Activated CD4-positive, alpha-beta T cell treated with anti-CD3 and anti-CD28 coated beads for 24 hours (primary cell): Measurements from ENCODE around the gene TUBB4B.
A peak's percentile ranks its signal among the peaks of the same experiment; 100 is the strongest.
"Not testable (repeated sequence)": the region's sequence is repeated elsewhere in the genome, so short reads cannot be mapped to it uniquely, and the experiment has no call there.

Experiments
- DNase-seq, 2 donors: peaks; one replicate each; pipeline ENCODE4 v3.0.0-alpha.2; 2020; ENCODE audit warnings: low read depth in 2 of 2

The TUBB4B gene

DNA sequence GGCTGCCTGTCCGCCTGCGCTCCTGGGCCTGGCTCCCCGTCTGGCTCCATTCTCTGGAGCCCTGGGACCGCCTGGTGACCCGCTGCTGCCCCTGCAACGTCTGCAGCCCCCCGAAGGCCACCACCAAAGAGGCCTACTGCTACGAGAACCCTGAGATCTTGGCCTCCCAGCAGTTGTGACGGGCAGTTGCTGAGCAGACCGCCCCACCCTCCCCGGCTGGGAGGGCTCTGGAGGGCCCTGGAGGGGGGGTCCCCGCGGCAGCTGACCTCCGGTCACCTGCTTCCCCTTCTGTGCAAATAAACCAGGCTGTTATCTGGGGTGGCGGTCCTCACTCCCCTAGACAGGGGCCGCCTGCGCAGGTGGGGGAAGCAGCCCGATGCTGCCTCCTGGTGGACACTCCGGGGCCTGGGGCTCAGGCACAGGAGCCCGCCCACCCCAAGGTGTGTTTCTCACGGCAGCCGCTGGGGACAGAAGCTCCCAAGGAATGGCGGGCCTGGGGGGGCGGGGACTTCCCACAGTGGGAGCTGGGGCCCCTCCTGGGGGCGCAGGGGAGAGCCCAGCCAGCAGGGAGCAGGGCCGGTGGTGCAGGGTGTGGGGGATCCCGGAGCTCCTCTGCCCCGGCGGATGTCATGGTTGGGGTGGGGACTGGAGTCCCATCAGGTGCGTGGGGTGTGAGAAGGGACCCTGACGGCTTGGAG is 4.7 kb upstream of the TUBB4B start:
- peak; percentile 90 to 94 for DNase-seq

DNA sequence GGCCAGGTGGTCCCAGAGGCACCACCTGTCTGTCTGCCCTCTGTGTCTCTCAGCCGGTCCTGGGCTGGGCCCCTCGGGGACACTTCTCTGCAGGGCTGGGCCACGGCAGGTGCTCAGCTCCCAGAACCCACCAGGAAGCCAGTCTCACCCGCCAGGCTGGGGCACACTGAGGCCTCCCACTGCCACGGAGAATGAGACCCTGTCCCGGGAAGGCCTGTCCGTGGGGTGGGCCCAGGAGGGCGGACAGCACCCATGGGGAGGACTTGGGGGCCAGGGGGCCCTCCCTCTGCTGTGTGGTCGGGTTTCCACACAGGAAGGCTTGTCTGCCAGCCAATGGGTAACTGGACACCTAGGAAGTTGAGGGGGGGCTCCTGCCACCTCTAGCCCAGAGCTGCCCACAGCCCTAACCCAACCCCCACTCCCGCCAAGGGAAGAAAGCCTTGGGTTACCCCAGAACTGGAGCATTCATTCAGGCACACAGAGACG is 4.1 kb upstream of the TUBB4B start:
- no peak for DNase-seq

DNA sequence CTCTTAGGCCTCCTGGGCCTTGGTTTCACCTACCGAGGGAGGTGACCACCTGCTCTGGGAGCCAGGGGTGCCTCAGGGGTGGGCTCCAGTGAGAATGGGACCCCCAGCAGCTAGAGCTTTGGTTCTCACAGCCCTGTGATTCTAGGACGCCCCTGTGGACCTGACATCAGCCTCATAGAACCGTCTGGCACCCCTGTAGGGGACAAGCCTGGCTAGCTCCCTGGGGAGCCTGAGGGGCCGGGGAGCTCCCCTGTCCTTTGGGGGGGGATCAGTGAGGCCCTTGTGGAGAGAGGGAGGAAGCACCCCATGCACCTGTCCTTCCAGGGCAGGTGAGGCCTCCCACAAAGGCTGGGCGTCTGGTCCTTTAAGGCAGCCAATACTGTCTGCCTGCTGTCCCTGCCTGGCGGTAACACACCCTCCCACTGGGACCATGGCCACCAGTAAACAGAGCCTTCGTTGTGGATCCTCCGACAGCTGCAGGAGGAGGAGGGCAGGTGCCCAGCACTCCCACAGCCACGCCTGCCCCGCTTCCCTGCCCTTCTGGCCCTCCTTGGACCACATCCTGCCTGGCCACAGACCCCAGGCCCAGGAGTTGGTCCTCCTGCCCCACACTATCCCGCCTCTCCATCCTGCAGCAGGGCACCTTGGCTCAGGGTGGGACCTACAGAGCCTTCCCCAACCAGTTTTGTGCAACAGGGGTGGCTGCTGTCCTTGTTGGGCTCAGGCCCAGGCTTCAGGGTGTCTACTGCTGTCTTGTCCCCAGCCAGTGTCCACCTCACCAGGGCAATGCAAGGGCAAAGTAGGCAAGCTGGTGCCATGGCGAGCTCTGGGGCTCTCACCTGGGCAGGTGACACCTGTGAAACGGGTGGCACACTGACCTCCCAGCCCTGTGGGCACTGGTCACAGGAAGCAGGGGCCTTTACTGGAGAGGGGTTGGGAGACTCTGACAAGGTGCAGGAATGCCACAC is 3.0 kb upstream of the TUBB4B start:
- no peak for DNase-seq

DNA sequence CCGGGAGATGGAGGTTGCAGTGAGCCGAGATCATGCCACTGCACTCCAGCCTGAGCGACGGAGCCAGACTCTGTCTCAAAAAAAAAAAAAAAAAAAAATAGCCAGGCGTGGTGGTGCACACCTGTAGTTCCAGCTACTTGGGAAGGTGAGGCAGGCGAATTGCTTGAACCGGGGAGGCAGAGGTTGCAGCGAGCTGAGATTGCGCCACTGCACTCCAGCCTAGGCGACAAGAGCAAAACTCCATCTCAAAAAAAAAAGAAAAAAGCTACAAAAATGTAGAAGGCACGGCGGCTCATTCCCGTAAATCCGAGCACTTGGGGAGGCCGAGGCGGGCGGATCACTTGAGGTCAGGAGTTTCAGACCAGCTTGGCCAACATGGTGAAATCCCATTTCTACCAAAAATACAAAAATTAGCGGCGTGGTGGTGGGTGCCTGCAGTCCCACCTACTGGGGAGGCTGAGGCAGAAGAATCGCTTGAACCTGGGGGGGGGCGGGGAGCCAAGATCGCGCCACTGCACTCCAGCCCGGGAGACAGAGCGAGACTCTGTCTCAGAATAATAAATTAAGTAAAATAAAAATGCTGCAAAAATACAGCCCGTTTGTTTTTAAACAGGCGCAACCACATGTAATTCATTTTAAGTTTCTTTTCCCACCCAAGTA is 1.4 kb upstream of the TUBB4B start:
- not testable (repeated sequence) for DNase-seq

DNA sequence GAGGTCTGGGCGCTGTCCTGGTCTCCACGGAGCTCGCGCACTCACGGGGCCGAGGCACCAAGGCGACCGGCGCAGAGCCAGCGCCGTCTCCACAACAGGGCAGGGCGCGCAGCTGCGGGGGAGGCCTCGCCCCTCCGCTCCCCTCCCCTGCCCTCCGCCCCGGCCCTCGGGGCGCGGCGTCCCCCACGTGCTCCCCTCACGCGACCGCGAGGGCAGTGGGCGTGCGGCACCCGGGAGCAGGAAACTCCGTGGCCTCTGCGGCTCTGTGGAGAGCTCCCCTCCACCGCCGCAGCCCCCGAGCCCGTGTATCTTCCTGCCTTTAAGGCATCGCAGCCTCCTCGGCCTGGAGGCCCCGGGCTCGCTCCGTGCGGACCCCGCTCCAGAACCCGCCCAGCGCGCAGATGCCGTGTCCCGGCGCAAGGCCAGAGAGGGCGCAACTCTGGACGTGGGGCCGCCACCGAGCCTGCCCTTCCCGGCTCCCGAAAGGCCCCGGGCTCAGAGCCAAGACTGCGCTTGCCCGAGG is 708 bp upstream of the TUBB4B start:
- DNase-seq, result peak; percentile 48 to 49

DNA sequence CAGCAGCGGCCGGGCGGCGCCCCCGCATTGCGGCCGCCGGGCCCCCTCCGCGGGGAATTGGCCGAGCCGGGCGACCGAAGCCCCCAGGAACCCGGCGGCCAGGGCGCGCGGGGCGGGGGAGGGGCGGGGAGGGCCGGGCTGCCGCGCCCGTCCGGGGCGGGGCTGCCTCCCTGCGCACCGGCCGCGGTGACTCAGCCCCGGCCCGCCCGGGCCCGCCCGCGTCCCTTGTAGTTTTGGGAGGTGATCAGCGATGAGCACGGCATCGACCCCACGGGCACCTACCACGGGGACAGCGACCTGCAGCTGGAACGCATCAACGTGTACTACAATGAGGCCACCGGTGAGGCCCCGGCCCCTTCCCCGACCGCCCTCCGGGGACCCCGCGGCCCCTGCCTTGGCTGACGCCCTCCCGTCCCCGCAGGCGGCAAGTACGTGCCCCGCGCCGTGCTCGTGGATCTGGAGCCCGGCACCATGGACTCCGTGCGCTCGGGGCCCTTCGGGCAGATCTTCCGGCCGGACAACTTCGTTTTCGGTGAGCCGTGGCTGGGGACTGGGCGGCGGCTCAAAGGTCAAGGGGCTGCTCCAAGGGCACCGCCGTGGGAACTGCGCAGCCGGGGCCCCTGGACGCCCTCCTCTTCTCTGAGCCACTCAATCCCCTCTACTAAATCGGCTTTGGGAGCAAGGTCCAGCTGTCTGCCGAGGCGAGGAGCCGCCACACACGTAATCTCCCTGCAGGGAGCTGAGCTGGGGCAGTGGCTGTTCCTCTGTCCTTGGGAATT is 592 bp downstream of the TUBB4B start:
- DNase-seq, result peak; percentile 40 to 55

DNA sequence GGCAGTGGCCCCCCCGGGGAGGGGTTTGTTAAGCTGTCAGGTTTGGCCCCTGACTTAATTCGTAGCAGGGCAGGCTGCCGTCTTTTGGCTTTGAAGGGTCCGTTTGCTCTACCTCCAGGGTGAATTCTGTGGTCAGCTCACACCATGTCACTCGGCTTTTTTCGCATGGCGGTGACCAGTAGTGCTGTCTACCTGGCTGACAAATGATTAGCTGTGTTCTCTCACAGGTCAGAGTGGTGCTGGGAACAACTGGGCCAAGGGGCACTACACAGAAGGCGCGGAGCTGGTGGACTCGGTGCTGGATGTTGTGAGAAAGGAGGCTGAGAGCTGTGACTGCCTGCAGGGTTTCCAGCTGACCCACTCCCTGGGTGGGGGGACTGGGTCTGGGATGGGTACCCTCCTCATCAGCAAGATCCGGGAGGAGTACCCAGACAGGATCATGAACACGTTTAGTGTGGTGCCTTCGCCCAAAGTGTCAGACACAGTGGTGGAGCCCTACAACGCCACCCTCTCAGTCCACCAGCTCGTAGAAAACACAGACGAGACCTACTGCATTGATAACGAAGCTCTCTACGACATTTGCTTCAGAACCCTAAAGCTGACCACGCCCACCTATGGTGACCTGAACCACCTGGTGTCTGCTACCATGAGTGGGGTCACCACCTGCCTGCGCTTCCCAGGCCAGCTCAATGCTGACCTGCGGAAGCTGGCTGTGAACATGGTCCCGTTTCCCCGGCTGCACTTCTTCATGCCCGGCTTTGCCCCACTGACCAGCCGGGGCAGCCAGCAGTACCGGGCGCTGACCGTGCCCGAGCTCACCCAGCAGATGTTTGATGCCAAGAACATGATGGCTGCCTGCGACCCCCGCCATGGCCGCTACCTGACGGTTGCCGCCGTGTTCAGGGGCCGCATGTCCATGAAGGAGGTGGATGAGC is 1.4 kb downstream of the TUBB4B start:
- no peak for DNase-seq

DNA sequence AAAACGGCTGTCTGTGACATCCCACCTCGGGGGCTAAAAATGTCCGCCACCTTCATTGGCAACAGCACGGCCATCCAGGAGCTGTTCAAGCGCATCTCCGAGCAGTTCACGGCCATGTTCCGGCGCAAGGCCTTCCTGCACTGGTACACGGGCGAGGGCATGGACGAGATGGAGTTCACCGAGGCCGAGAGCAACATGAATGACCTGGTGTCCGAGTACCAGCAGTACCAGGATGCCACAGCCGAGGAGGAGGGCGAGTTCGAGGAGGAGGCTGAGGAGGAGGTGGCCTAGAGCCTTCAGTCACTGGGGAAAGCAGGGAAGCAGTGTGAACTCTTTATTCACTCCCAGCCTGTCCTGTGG is 2.2 kb downstream of the TUBB4B start:
- DNase-seq, result not testable (repeated sequence)

DNA sequence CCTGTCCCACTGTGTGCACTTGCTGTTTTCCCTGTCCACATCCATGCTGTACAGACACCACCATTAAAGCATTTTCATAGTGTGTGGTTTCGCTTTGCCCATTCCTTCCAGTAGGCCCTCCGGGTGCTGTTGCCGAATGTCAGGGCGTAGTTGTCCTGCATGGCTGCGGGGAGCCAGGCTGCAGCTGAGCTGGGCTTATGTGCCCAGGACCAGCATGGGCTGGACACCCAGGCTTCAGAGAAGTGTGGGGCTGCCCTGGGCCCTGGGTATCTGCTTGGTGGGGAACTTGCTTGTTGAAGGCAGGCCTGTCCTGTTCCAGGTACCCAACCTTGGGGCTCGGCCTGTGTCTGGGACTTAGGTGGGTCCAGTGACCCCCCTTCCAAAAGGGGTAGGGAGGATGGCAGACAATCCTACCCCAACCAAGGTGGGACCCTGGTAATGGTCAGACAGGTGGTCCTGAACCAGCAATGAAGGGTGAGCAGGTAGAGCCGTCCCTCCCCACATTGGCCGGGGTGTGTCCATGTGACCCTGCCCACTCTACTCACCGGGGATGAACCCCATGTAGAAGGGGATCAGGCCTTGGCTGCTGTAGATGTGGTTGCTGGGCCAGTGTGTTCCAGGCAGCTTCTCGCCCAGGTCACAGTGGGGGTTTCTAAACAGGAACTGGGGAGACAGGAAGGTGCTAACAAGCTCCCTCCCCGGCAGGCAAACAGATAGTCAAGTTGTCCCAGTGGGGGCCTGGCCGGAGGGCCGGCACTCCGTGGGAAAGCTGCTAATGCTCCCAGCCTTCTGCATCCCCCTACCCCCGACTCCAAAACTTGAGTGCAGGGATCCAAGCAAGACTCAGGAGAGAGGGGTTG is 2.8 kb downstream of the TUBB4B start:
- DNase-seq, result no peak

DNA sequence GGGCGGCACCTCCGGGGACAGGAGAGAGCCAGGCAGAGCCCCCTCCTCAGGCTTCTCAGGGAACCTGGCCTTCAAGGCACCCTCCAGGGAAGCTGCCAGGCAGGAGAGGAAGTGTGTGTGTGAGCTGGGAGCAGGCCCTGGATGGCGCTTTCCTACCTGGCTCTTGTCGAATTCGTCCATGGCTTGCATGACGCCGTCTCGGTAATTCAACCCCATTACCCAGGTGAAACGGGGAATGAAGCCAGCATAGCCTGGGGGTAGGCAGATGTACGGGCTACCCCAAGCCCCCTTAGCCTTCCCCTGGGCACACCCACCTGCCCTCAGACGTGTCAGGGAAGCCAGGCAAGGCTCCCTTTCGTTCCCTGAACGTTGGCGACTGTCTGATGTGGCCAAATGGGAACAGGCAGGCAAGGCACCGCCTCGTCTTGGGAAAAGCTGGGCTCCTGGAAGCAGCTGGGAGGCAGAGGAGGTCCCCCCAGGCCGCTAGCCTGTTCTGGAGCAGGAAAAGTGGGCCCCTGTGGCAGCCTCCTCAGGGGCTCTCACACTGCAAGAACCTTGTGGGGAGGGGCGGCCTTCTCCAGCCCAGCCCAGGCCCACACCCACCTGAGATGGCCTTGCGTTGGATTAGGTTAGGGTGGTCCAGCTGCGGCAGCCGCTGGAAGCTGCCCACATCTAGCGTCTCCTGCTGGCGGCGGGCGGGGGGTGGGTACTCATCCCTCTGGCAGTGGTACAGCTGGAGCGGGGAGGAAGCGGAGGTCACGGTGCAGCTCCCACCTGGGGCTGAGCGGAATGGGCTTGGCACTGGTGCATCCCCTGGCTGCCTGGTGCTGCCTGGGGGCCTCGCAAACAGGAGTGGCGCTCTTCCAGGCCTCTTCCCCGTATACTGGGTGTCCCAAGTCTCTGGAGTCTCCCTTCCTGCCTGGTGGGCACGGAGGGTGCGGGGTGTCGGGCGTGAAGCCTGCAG is 3.7 kb downstream of the TUBB4B start:
- no peak for DNase-seq

DNA sequence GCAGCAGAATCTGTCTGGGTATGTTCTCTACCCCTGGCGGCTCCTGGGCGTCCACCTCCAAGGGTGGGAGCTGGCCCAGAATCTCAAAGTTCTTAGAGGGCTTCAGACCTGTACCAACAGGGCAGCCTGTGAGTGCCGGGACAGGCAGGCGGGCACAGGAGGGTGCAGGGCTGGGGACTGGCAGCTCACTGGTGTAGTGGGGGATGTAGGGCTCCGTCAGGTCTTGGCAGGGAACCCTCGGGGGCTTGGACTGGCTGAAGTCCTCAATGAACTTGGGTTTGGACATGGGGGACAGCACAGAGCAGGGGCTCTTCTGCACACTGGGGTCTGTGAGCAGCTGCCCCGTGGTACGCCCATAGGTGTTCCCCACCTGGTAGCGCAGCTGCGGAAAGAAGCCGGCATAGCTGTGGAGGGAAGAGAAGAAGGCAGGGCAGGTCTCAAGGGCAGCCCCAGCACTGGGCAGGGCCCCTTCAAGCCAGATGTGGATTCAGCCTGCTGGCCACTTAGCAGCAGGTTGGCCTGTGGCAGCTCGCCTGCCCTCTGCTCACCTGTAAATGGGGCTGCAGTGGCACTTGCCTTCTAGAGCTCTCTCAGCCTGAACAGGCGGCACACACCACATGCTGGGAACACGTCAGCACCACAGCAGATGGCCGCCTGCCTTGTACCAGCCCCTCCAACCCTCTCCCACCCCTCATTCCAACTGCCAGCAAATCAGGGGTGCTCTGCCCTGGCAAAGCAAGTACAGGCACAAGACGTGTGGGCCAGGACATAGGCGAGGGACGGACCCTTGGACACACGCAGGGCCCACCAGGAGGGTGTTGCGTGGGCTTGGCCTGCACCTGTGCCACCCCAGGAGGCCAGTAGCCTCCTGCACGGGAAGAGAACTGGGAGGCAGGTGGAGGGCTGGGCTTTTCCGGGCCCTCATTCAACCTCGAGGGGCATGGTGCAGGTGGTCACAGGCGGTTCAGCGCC is 4.6 kb downstream of the TUBB4B start:
- DNase-seq, result no peak

DNA sequence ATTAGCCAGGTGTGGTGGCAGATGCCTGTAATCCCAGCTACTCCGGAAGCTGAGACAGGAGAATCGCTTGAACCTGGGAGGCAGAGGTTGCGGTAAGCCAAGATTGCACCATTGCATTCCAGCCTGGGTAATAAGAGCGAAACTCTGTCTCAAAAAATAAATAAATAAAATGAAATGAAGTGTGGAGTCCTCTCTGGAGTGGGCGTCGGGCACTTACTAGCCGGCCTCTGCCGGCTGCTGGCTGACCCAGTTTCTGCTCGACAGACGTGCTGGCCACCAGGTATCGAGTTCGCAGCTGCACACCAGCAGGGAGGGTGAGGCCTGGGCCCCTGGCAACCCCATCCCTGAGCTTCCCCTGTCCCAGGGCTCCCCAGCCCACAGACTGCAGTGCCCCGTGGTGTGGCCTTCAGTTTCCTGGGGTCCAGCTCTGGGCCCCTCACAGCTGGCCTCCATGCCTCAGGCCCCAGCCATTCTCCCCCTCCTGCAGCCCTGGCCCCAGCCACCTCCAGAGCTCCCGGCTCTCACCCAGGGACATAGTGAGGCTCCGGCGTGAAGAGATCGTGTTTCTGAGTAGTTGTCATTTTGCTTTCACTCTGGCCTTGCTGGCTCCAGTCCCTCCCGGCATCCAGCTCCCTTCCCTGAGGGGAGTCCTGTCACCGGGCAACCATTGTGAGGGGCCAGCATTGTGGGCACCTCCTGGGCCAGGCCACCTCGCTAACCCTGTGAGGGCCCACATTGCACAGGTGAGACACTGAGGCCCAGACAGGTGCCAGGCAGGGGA is 6.2 kb downstream of the TUBB4B start:
- no peak for DNase-seq

DNA sequence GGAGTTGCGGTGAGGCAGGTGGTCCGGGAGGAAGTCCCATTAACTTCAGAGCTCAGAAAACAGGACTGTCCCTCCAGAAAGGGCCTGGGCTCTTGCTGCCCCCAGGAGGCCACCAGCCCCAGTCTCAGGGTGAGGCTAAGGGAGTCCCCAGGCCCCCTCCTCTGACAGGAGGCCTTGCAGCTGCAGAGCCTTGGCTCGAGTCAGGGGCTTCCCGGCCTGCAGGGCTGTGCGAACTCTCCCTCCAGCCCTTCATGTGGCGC is 6.8 kb downstream of the TUBB4B start:
- DNase-seq, result no peak

DNA sequence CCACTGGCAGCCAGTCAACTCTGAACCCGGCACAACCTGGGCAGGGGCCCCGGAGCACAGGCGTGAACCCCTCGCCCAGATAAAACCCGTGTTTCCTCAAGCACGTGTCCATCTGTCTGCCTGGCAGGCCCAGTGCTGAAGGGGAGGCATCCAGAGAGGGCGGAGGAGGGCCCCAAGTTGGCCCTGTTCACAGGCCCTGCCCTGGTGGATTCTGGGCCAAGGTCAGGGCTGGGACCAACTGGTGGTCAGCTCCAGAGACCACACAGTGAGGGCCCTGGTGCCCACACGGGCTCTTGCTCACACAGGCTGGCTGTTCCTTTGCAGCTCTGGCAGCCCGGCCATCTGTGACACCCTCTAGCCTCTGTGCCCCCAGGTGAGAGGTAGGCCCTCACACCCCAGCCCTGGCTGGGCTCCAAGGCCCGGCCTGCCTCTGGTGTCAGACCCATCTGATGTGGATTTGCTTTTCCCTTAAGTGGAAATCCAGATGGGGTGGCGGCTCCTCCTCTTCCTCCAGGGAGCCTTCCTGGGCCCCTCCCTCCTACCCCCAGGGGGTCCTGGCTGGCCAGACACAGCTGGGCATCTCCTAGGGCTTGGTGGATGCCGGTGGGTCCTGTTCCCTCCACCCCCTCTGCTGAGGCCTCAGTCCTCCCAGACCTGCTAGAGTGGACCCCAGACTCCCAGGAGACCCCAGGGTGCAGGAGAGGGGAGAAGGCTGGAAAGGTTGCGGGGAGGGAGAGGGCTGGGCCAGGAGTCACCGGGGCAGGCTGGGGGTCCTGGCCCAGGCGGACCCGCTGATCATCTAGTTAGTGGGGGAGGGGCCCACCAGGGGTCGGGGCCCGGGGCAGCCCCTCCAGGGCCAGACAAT is 9.5 kb downstream of the TUBB4B start:
- no peak for DNase-seq

DNA sequence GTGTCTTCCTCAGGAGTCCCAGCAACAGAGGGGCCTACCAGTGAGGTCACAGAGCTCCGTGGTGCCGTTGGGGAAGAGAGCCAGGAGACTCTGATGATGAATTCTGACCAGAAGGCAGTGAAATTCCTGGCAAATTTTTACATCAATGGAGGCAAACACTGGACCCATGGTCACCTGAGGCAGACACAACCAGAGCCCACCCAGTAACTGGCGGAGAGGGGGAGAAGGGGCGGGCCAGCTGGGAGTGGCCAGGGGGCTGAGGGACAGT is 10.0 kb downstream of the TUBB4B start, which contains the start of gene STPG3:
Gene STPG3 (plus strand): TSS at position 93 of the 268 bp plus-strand sequence. CDS start 1 bp downstream, at position 94.
- no peak for DNase-seq
